BLaER1 (cell line): ENCODE results near the gene ATP8A2.

Source experiments
- H3K27ac ChIP-seq: shearing (Covaris generic); formaldehyde crosslinking; 2 replicates; pipeline ENCODE4 v1.8.1; 2022
- H3K27me3 ChIP-seq: shearing (Covaris generic); formaldehyde crosslinking; 2 replicates; pipeline ENCODE4 v1.8.1; 2022
- H3K36me3 ChIP-seq: shearing (Covaris generic); formaldehyde crosslinking; 2 replicates; pipeline ENCODE4 v1.8.1; 2022
- H3K4me1 ChIP-seq: shearing (Covaris generic); formaldehyde crosslinking; 2 replicates; pipeline ENCODE4 v1.8.1; 2022
- H3K4me2 ChIP-seq: shearing (Covaris generic); formaldehyde crosslinking; 2 replicates; pipeline ENCODE4 v1.8.1; 2022
- H3K4me3 ChIP-seq: shearing (Covaris generic); formaldehyde crosslinking; 2 replicates; pipeline ENCODE4 v1.8.1; 2022
- H3K9ac ChIP-seq: shearing (Covaris generic); formaldehyde crosslinking; 2 replicates; pipeline ENCODE4 v1.8.1; 2022
- H3K9me3 ChIP-seq: shearing (Covaris generic); formaldehyde crosslinking; 2 replicates; pipeline ENCODE4 v1.8.1; 2022
- H4K20me1 ChIP-seq: shearing (Covaris generic); formaldehyde crosslinking; 2 replicates; pipeline ENCODE4 v1.8.1; 2022
- Cebpa-rat ChIP-seq: shearing (Covaris generic); IDR thresholded peaks from 2 replicates; pipeline ENCODE4 v1.8.1; 2022

The ATP8A2 gene

GRCh38 chr13:25574437-25575411 lies 202.9 kb downstream of the ATP8A2 start:
- H3K27ac ChIP-seq: no peak overlapping the region
- H4K20me1 ChIP-seq: no peaks in the 10 kb centered on the region
- H3K4me2 ChIP-seq: peak overlapping the region; percentile 25; the same call in 1 of the 2 replicates
- peaks cover 17% of the 10 kb centered on the region for H3K4me1 ChIP-seq
- H3K27me3 ChIP-seq: no peaks in the 10 kb centered on the region
- no peak for TF ChIP-seq Cebpa-rat
- H3K9me3 ChIP-seq: no peaks in the 10 kb centered on the region
- H3K9ac ChIP-seq: no peak overlapping the region
- no peaks in the 10 kb centered on the region for H3K36me3 ChIP-seq
- H3K4me3 ChIP-seq: no peak overlapping the region

- Histone ChIP-seq H3K27me3 (no peaks in the 10 kb centered on the region), H3K4me1 (peaks cover 17% of the 10 kb centered on the region), H3K4me2 (peak overlapping the region; percentile 25; the same call in 1 of the 2 replicates), H3K9me3 (no peaks in the 10 kb centered on the region), H3K4me3 (no peak overlapping the region), H3K9ac (no peak overlapping the region), H4K20me1 (no peaks in the 10 kb centered on the region), H3K27ac (no peak overlapping the region), H3K36me3 (no peaks in the 10 kb centered on the region)
- no peak for TF ChIP-seq Cebpa-rat
These were observed 203.8 kb downstream of the ATP8A2 start for GRCh38 chr13:25575562-25575961.

DNA sequence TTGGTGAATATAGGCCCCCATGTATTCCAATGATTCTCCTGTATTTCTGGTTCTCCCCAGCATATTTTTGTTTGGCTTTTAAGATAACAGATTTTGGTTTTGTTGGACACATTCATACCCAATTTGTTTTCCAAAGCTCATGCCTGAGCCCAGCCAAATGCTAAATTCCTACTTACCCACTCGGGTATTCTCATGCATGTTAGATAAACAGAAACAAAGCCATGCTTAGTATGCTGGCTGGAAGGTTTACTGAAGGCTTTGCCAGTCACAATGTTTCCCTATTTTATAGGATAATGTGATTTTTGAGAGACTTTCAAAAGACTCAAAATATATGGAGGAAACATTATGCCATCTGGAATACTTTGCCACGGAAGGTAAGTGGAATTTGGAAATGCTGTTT lies 206.8 kb downstream of the ATP8A2 start:
- Histone ChIP-seq H3K9me3 (no peaks in the 10 kb centered on the region), H3K9ac (no peak overlapping the region), H3K4me3 (no peak overlapping the region), H3K4me1 (peaks cover 17% of the 10 kb centered on the region), H3K36me3 (no peaks in the 10 kb centered on the region), H4K20me1 (no peaks in the 10 kb centered on the region), H3K27me3 (no peaks in the 10 kb centered on the region), H3K27ac (no peak overlapping the region), H3K4me2 (no peak overlapping the region)
- no peak for TF ChIP-seq Cebpa-rat

- Histone ChIP-seq H3K36me3 (no peaks in the 10 kb centered on the region), H3K27ac (no peak overlapping the region), H3K4me2 (no peak overlapping the region), H3K4me3 (no peak overlapping the region), H3K27me3 (no peaks in the 10 kb centered on the region), H3K9me3 (no peaks in the 10 kb centered on the region), H3K4me1 (peaks cover 17% of the 10 kb centered on the region), H4K20me1 (no peaks in the 10 kb centered on the region), H3K9ac (no peak overlapping the region)
- no peak for TF ChIP-seq Cebpa-rat
These were observed 207.4 kb downstream of the ATP8A2 start for GRCh38 chr13:25579221-25579620.

DNA sequence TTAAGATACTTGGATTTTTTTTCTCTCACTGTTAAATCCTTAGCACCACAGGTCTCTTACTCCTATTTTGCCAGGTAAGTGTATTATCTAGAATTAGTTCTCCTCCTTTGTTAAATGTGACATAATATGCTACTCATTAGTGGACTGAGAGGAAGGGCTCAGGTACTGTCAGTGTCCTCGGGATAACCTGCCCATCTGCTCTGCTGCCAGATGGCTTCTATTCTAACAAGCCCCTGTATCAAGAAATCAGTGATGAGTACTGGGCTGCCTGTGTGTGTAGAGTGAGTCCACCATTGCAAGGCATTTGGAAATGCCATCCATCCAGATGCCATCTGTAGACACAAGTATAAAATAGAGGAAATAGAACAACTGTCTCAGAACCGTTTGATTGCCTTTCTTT lies 209.6 kb downstream of the ATP8A2 start:
- H3K9me3 ChIP-seq: no peaks in the 10 kb centered on the region
- no peaks in the 10 kb centered on the region for H3K4me1 ChIP-seq
- TF ChIP-seq Cebpa-rat: no peak
- H3K36me3 ChIP-seq: no peaks in the 10 kb centered on the region
- H3K27me3 ChIP-seq: no peaks in the 10 kb centered on the region
- H4K20me1 ChIP-seq: no peaks in the 10 kb centered on the region
- no peak overlapping the region for H3K4me3 ChIP-seq
- H3K4me2 ChIP-seq: no peak overlapping the region
- H3K9ac ChIP-seq: no peak overlapping the region
- H3K27ac ChIP-seq: no peak overlapping the region

DNA sequence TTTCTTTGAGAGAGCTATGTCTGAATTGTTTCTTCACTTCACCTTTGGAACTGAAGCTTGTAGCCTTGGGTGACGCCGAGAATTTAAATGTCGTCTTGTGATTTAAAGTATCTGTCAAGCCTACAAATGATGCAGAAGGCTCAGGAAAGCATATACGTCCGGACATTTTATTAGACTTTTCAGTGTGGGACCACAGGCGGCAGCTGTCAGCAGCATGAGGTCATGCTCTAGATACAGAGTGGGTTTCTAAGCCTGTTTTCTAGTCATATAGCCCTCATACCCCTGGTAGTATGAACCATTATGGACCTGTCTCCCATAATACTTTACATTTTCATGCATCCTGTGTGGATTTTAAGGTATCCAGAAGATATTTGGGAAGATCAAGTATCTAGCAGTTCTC lies 212.3 kb downstream of the ATP8A2 start:
- Histone ChIP-seq H3K4me3 (no peak overlapping the region), H3K27ac (no peak overlapping the region), H3K4me2 (no peak overlapping the region), H3K27me3 (no peaks in the 10 kb centered on the region), H4K20me1 (no peaks in the 10 kb centered on the region), H3K4me1 (no peaks in the 10 kb centered on the region), H3K36me3 (no peaks in the 10 kb centered on the region), H3K9ac (no peak overlapping the region), H3K9me3 (no peaks in the 10 kb centered on the region)
- TF ChIP-seq Cebpa-rat: no peak

DNA sequence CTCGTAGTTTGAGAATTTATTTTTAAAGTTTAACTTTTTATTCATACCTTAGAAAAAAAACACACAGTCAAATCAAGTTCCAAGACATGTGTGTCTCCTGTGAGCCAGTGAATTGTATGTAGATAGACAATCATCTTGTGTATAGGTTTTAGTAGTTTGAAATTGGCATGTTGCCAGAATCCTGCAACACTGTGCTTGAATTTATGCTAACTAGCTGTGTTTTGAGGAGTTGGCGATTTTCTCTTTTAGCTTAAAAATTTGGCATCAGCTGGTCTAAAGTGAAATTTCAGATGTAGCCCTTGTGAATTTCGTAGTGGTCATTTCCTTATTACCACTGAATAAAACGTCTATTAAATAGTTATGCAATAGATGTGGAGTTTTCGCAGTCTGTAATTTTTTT lies 213.2 kb downstream of the ATP8A2 start:
- no peaks in the 10 kb centered on the region for H3K9me3 ChIP-seq
- H3K4me1 ChIP-seq: no peaks in the 10 kb centered on the region
- H4K20me1 ChIP-seq: no peaks in the 10 kb centered on the region
- no peak overlapping the region for H3K27ac ChIP-seq
- no peaks in the 10 kb centered on the region for H3K27me3 ChIP-seq
- no peak overlapping the region for H3K9ac ChIP-seq
- no peak overlapping the region for H3K4me2 ChIP-seq
- no peak for TF ChIP-seq Cebpa-rat
- no peak overlapping the region for H3K4me3 ChIP-seq
- no peaks in the 10 kb centered on the region for H3K36me3 ChIP-seq

DNA sequence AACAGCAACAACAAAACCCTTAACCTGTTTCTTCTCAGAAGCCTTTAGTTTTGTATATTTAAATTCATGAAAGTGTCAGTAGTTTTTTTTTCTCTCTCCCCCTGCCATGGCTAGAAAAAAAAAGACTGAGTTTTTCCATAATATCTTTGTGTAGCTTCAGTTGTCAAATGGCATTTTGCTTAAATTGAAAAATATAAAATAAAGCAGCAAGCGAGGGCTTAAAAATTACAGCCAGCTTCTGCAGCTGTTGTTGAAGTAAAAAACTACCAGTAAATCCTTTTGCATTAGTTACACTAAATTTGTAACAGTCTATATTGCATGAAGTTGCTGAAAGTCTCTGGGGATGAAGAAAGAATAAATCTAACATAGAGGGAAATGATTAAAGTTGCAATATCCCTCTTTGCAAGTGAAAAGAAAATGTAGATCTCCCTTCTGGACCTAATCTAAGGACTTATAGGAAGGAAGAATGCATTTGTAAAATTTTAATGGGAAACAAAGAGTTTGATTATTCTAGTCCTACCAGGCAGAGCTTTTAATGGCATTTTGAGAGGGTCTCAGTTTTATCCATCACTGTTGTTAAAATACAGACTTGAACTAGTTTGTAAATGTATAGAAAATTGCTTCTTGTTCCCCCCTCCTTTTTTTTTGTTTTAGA lies 215.7 kb downstream of the ATP8A2 start:
- H3K9me3 ChIP-seq: no peaks in the 10 kb centered on the region
- H4K20me1 ChIP-seq: no peaks in the 10 kb centered on the region
- H3K27me3 ChIP-seq: no peaks in the 10 kb centered on the region
- no peak overlapping the region for H3K27ac ChIP-seq
- no peak overlapping the region for H3K9ac ChIP-seq
- no peak for TF ChIP-seq Cebpa-rat
- H3K4me3 ChIP-seq: no peak overlapping the region
- H3K4me1 ChIP-seq: no peaks in the 10 kb centered on the region
- no peaks in the 10 kb centered on the region for H3K36me3 ChIP-seq
- H3K4me2 ChIP-seq: no peak overlapping the region

- no peak for TF ChIP-seq Cebpa-rat
- H3K4me3 ChIP-seq: no peak overlapping the region
- no peak overlapping the region for H3K9ac ChIP-seq
- no peaks in the 10 kb centered on the region for H3K9me3 ChIP-seq
- no peak overlapping the region for H3K27ac ChIP-seq
- no peaks in the 10 kb centered on the region for H3K4me1 ChIP-seq
- H4K20me1 ChIP-seq: no peaks in the 10 kb centered on the region
- no peaks in the 10 kb centered on the region for H3K27me3 ChIP-seq
- no peak overlapping the region for H3K4me2 ChIP-seq
- no peaks in the 10 kb centered on the region for H3K36me3 ChIP-seq
These were observed 216.7 kb downstream of the ATP8A2 start for GRCh38 chr13:25588336-25589060.

DNA sequence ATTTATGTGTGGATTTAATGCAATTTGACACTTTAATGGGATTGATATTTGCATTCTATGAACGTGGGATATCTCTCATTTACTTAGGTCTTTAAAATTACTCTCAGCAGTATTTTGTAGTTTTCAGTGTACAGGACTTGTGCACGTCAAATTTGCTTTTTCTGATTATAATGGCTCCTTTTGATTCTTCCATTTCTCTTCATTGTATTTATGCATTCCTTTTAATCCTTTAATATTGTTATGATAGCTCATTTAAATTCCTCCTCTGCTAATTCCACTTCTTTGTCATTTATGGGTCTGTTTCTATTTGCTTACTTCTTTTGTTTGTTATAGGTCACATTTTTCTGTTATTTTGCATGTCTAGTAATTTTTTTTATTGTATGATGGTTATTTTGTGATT lies 226.6 kb downstream of the ATP8A2 start:
- TF ChIP-seq Cebpa-rat: no peak
- Histone ChIP-seq H3K9ac (no peak overlapping the region), H3K4me3 (no peak overlapping the region), H3K36me3 (no peaks in the 10 kb centered on the region), H3K4me1 (peaks cover 13% of the 10 kb centered on the region), H4K20me1 (no peaks in the 10 kb centered on the region), H3K9me3 (no peaks in the 10 kb centered on the region), H3K27me3 (no peaks in the 10 kb centered on the region), H3K4me2 (no peak overlapping the region), H3K27ac (no peak overlapping the region)
